Measurements from ENCODE around the gene EVA1C.
"Not testable (repeated sequence)": the region's sequence is repeated elsewhere in the genome, so short reads cannot be mapped to it uniquely, and the experiment has no call there.

The EVA1C gene

GRCh38 chr21:32447224-32447623 lies 34.7 kb downstream of the EVA1C start:
- TF ChIP-seq ZNF274 (IDR thresholded peaks at IDR 0.05; ENCODE audit: low read depth, low read length) (no peak), SUZ12 (IDR thresholded peaks at IDR 0.05; ENCODE audit: extremely low read depth, insufficient read depth, insufficient read length) (no peak), YY1 (IDR thresholded peaks at IDR 0.05; ENCODE audit: insufficient read depth, insufficient read length) (no peak)
- no peak for DNase-seq (ENCODE audit: low read depth, low spot score)
- H3K27me3 ChIP-seq (ENCODE audit: insufficient read depth, insufficient read length): no peaks in the 10 kb centered on the region
- no peak overlapping the region for H3K4me3 ChIP-seq (ENCODE audit: insufficient read length, low read depth)
- H3K9ac ChIP-seq (ENCODE audit: insufficient read length, low read depth): no peak overlapping the region
- H3K36me3 ChIP-seq (ENCODE audit: insufficient read depth, insufficient read length, low read length): no peaks in the 10 kb centered on the region
- peaks cover 10% of the 10 kb centered on the region; the same call in 1 of the 2 replicates for H3K9me3 ChIP-seq (ENCODE audit: insufficient read depth, low read length)
- peaks cover 3% of the 10 kb centered on the region for H3K4me1 ChIP-seq (ENCODE audit: insufficient read depth, insufficient read length)

GRCh38 chr21:32448803-32449594 lies 36.5 kb downstream of the EVA1C start:
- no peaks in the 10 kb centered on the region for H3K27me3 ChIP-seq (ENCODE audit: insufficient read depth, insufficient read length)
- H3K9ac ChIP-seq (ENCODE audit: insufficient read length, low read depth): no peak overlapping the region
- no peaks in the 10 kb centered on the region for H3K36me3 ChIP-seq (ENCODE audit: insufficient read depth, insufficient read length, low read length)
- no peak overlapping the region for H3K4me3 ChIP-seq (ENCODE audit: insufficient read length, low read depth)
- TF ChIP-seq YY1 (IDR thresholded peaks at IDR 0.05; ENCODE audit: insufficient read depth, insufficient read length): no peak
- no peak for TF ChIP-seq SUZ12 (IDR thresholded peaks at IDR 0.05; ENCODE audit: extremely low read depth, insufficient read depth, insufficient read length)
- no peak for TF ChIP-seq ZNF274 (IDR thresholded peaks at IDR 0.05; ENCODE audit: low read depth, low read length)
- peaks cover 3% of the 10 kb centered on the region for H3K4me1 ChIP-seq (ENCODE audit: insufficient read depth, insufficient read length)
- DNase-seq (ENCODE audit: low read depth, low spot score): no peak
- H3K9me3 ChIP-seq (ENCODE audit: insufficient read depth, low read length): peaks cover 7% of the 10 kb centered on the region; the same call in 1 of the 2 replicates

- H3K36me3 ChIP-seq (ENCODE audit: insufficient read depth, insufficient read length, low read length); DNase-seq (ENCODE audit: low read depth, low spot score); H3K9me3 ChIP-seq (ENCODE audit: insufficient read depth, low read length); H3K4me1 ChIP-seq (ENCODE audit: insufficient read depth, insufficient read length); H3K27me3 ChIP-seq (ENCODE audit: insufficient read depth, insufficient read length); H3K4me3 ChIP-seq (ENCODE audit: insufficient read length, low read depth); H3K9ac ChIP-seq (ENCODE audit: insufficient read length, low read depth): not testable (repeated sequence)
Observed at GRCh38 chr21:32450881-32451701, 38.6 kb downstream of the EVA1C start.

- H3K27me3 ChIP-seq (ENCODE audit: insufficient read depth, insufficient read length); DNase-seq (ENCODE audit: low read depth, low spot score); H3K4me3 ChIP-seq (ENCODE audit: insufficient read length, low read depth); H3K4me1 ChIP-seq (ENCODE audit: insufficient read depth, insufficient read length); H3K36me3 ChIP-seq (ENCODE audit: insufficient read depth, insufficient read length, low read length); H3K9ac ChIP-seq (ENCODE audit: insufficient read length, low read depth); H3K9me3 ChIP-seq (ENCODE audit: insufficient read depth, low read length): not testable (repeated sequence)
Observed at GRCh38 chr21:32452191-32452590, 39.7 kb downstream of the EVA1C start.

- TF ChIP-seq YY1 (IDR thresholded peaks at IDR 0.05; ENCODE audit: insufficient read depth, insufficient read length): no peak
- Histone ChIP-seq H3K4me1 (ENCODE audit: insufficient read depth, insufficient read length) (peaks cover 3% of the 10 kb centered on the region), H3K27me3 (ENCODE audit: insufficient read depth, insufficient read length) (no peaks in the 10 kb centered on the region), H3K4me3 (ENCODE audit: insufficient read length, low read depth) (no peak overlapping the region), H3K36me3 (ENCODE audit: insufficient read depth, insufficient read length, low read length) (no peaks in the 10 kb centered on the region), H3K9me3 (ENCODE audit: insufficient read depth, low read length) (no peaks in the 10 kb centered on the region), H3K9ac (ENCODE audit: insufficient read length, low read depth) (no peak overlapping the region)
- no peak for DNase-seq (ENCODE audit: low read depth, low spot score)
Observed at GRCh38 chr21:32452641-32453040, 40.1 kb downstream of the EVA1C start.

- H3K9me3 ChIP-seq (ENCODE audit: insufficient read depth, low read length): no peaks in the 10 kb centered on the region
- H3K36me3 ChIP-seq (ENCODE audit: insufficient read depth, insufficient read length, low read length): no peaks in the 10 kb centered on the region
- H3K9ac ChIP-seq (ENCODE audit: insufficient read length, low read depth): no peak overlapping the region
- peaks cover 4% of the 10 kb centered on the region for H3K4me1 ChIP-seq (ENCODE audit: insufficient read depth, insufficient read length)
- TF ChIP-seq SUZ12 (IDR thresholded peaks at IDR 0.05; ENCODE audit: extremely low read depth, insufficient read depth, insufficient read length): no peak
- TF ChIP-seq YY1 (IDR thresholded peaks at IDR 0.05; ENCODE audit: insufficient read depth, insufficient read length): no peak
- TF ChIP-seq ZNF274 (IDR thresholded peaks at IDR 0.05; ENCODE audit: low read depth, low read length): no peak
- no peak for DNase-seq (ENCODE audit: low read depth, low spot score)
- no peak overlapping the region for H3K4me3 ChIP-seq (ENCODE audit: insufficient read length, low read depth)
- no peaks in the 10 kb centered on the region for H3K27me3 ChIP-seq (ENCODE audit: insufficient read depth, insufficient read length)
Observed at GRCh38 chr21:32455548-32455947, 43.0 kb downstream of the EVA1C start.

- no peaks in the 10 kb centered on the region for H3K27me3 ChIP-seq (ENCODE audit: insufficient read depth, insufficient read length)
- no peaks in the 10 kb centered on the region for H3K36me3 ChIP-seq (ENCODE audit: insufficient read depth, insufficient read length, low read length)
- H3K9ac ChIP-seq (ENCODE audit: insufficient read length, low read depth): no peak overlapping the region
- H3K9me3 ChIP-seq (ENCODE audit: insufficient read depth, low read length): no peaks in the 10 kb centered on the region
- no peak for DNase-seq (ENCODE audit: low read depth, low spot score)
- TF ChIP-seq YY1 (IDR thresholded peaks at IDR 0.05; ENCODE audit: insufficient read depth, insufficient read length) (no peak), SUZ12 (IDR thresholded peaks at IDR 0.05; ENCODE audit: extremely low read depth, insufficient read depth, insufficient read length) (no peak), ZNF274 (IDR thresholded peaks at IDR 0.05; ENCODE audit: low read depth, low read length) (no peak)
- no peak overlapping the region for H3K4me3 ChIP-seq (ENCODE audit: insufficient read length, low read depth)
- H3K4me1 ChIP-seq (ENCODE audit: insufficient read depth, insufficient read length): peaks cover 2% of the 10 kb centered on the region
Observed at GRCh38 chr21:32456497-32456918, 44.0 kb downstream of the EVA1C start.
